22Rv1 (cell line): ENCODE results near the gene SYNE1.

ENCODE experiments used
- ZFX ChIP-seq: fragments of 450-650 bp; IDR thresholded peaks from 2 replicates; pipeline ENCODE4 v1.6.1; 2017; ENCODE audit warnings: antibody characterized with exemption, borderline replicate concordance
- TF ChIP-seq, protein P1 (sequence below): fragments of 450-650 bp; IDR thresholded peaks from 2 replicates; pipeline ENCODE4 v1.5.1; 2017; ENCODE audit warnings: mild to moderate bottlenecking

DNA sequence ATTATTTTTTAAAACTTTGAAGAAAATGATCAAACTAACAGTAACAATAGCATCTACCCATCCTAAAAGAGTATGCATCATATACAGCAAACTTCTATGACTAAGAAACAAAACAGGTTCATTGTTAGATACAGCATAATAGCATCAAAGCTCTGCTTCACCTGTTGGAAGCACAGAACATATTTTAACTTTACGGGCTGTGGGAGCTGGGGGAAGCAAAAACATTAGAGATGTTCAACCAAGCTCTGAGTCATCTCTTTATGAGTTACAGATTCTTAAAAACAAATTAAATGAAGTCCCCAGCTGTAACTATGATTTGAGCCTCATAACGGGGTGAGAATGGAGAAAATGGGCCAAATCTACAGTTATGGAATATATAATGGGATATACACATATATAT is 63.4 kb downstream of the SYNE1 start:
- TF ChIP-seq, protein P1, sequence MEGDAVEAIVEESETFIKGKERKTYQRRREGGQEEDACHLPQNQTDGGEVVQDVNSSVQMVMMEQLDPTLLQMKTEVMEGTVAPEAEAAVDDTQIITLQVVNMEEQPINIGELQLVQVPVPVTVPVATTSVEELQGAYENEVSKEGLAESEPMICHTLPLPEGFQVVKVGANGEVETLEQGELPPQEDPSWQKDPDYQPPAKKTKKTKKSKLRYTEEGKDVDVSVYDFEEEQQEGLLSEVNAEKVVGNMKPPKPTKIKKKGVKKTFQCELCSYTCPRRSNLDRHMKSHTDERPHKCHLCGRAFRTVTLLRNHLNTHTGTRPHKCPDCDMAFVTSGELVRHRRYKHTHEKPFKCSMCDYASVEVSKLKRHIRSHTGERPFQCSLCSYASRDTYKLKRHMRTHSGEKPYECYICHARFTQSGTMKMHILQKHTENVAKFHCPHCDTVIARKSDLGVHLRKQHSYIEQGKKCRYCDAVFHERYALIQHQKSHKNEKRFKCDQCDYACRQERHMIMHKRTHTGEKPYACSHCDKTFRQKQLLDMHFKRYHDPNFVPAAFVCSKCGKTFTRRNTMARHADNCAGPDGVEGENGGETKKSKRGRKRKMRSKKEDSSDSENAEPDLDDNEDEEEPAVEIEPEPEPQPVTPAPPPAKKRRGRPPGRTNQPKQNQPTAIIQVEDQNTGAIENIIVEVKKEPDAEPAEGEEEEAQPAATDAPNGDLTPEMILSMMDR = no peak
- TF ChIP-seq ZFX = no peak
